GM21367 (cell line): ENCODE measurements around the gene PIM3.

Experiments used
- ATAC-seq: cut with Tn5 transposase; IDR thresholded peaks from one replicate; pipeline ENCODE4 v1.9.1; 2021; ENCODE audit not compliant: unreplicated experiment

PIM3 gene

GRCh38 chr22:49999946-50000586 lies 39.5 kb downstream of the PIM3 start:
- no peak for ATAC-seq

- ATAC-seq, result no peak
Observed at GRCh38 chr22:50000587-50001387, 40.2 kb downstream of the PIM3 start.

- no peak for ATAC-seq
Observed at GRCh38 chr22:50001388-50002231, 41.0 kb downstream of the PIM3 start.

- ATAC-seq, result no peak
Observed at GRCh38 chr22:50002791-50003190, 42.2 kb downstream of the PIM3 start.

- no peak for ATAC-seq
Observed at GRCh38 chr22:50004918-50005317, 44.3 kb downstream of the PIM3 start.

GRCh38 chr22:50007057-50007511 lies 46.5 kb downstream of the PIM3 start:
- ATAC-seq, result no peak

- ATAC-seq, result no peak
Observed at GRCh38 chr22:50008151-50009040, 47.8 kb downstream of the PIM3 start.

GRCh38 chr22:50009251-50009650 lies 48.7 kb downstream of the PIM3 start:
- no peak for ATAC-seq

- no peak for ATAC-seq
Observed at GRCh38 chr22:50009765-50010675, 49.4 kb downstream of the PIM3 start.

GRCh38 chr22:50010676-50011446 lies 50.3 kb downstream of the PIM3 start:
- no peak for ATAC-seq

- ATAC-seq, result no peak
Observed at GRCh38 chr22:50011447-50012210, 51.1 kb downstream of the PIM3 start.

- no peak for ATAC-seq
Observed at GRCh38 chr22:50012211-50013181, 51.9 kb downstream of the PIM3 start, which contains the start of gene IL17REL. Gene IL17REL, minus strand, starts transcription at chr22:50012765. Its CDS starts 119 bp downstream, at chr22:50012646.
